Measurements from ENCODE around the gene IAH1.

GRCh38 chr2:9493478-9493877 lies 19.1 kb downstream of the IAH1 start:
- no peak for TF ChIP-seq CTCF (IDR thresholded peaks at IDR 0.05)
- no peak for TF ChIP-seq POLR2AphosphoS5 (IDR thresholded peaks at IDR 0.05; ENCODE audit: insufficient read depth in 1 of 2, low read depth in 1 of 2)
- no peak for TF ChIP-seq POLR2A (IDR thresholded peaks at IDR 0.05)

Measured in vagina (tissue), 2 donors.